Measurements from ENCODE around the gene SLC13A4. TPM values are rescaled to one million over a fixed set of nuclear protein-coding genes. Genes with fewer than 3 reads are reported as not detected.

Gene SLC13A4
- total and polyA plus RNA-seq, 2 of the 4 experiments (the other 2 are of a cell fraction) = 0.10 TPM; not detected in 1

DNA sequence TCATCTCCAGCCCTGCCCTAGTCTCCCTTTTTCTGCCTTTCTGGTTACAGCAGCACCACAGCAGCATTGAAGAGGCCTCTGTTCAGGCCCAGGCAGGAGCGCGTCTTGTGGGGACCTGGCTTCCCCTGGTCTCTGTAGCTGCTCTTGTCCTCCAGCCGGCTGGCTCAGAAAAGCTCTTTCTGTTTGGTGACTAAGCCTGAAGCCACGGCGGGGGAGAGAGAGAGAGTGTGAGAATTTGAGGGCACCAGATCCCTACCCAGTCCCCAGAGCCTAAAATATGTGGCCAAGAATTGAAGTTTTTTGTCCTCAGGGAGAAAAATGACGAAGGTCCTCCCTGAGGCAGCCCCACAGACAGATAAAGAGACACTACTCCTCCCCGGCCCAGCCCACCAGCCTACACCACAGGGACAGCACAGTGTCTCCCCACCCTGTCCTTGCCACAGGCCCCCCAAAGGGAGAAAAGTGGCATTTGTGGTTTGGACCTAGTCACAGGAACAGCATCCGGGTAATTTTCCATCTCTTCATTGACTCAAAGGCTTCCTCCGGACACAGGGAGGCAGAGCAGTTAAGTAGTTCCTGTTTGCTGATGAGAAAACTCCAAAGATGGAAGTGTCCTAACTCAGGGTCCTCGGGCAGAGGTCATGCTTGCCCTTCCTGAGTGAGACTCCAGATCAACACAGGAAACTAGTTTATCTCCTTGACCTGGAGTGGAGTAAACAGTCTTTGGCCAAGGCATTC is 33.9 kb upstream of the SLC13A4 start:
- Histone ChIP-seq H4K8ac (ENCODE audit: low read depth in 2 of 2, low read length in 2 of 2) (peak overlapping the region; percentile 68 to 92), H4K91ac (ENCODE audit: insufficient read depth, low read depth, low read length) (peak overlapping the region; percentile 92), H3K9ac (ENCODE audit: low read depth, low read length) (peak overlapping the region; percentile 38; the same call in 1 of the 2 replicates), H3K14ac (replicated peaks; ENCODE audit: low read depth, low read length) (peak overlapping the region; percentile 97), H2AK5ac (ENCODE audit: low read depth, low read length) (peak overlapping the region; percentile 85), H3K27me3 (ENCODE audit: control insufficient read depth, insufficient read depth, low read length) (no peaks in the 10 kb centered on the region), H2BK5ac (ENCODE audit: low read depth, low read length, poor library complexity, severe bottlenecking) (peak overlapping the region; percentile 85), H3K4ac (ENCODE audit: low read depth, low read length) (peak overlapping the region; percentile 97), H3K4me2 (ENCODE audit: low read depth, low read length) (0 out of 2 replicates have a peak overlapping the region, but pooled peaks have one; percentile 12), H2AFZ (replicated peaks; ENCODE audit: low read length, poor library complexity) (peak overlapping the region; percentile 93), H3K23ac (ENCODE audit: low read depth, low read length) (peak overlapping the region; percentile 89), H3K56ac (ENCODE audit: extremely low read depth, insufficient read depth, low read length) (no peak overlapping the region), H3K9me3 (ENCODE audit: control insufficient read depth, insufficient read depth, low read length) (no peaks in the 10 kb centered on the region), H4K5ac (ENCODE audit: low read depth, low read length) (peak overlapping the region; percentile 87), H3K9me1 (ENCODE audit: insufficient read depth, low read length) (peaks cover 14% of the 10 kb centered on the region), H4K20me1 (ENCODE audit: insufficient read depth, low read length) (no peaks in the 10 kb centered on the region), H2BK20ac (ENCODE audit: low read depth, low read length) (peak overlapping the region; percentile 92), H3K36me3 (ENCODE audit: control insufficient read depth, insufficient read depth, low read length) (no peaks in the 10 kb centered on the region), H2BK15ac (ENCODE audit: low read depth, low read length) (peak overlapping the region; percentile 88; the same call in 2 of the 3 replicates), H2AK9ac (replicated peaks; ENCODE audit: low read depth, low read length, poor library complexity) (peak overlapping the region; percentile 74), H3K79me1 (ENCODE audit: low read depth in 1 of 2, low read length in 2 of 2) (no peaks in the 10 kb centered on the region), H3K4me1 (ENCODE audit: control insufficient read depth, insufficient read depth, low read length) (peaks cover 17% of the 10 kb centered on the region), H3K27ac (ENCODE audit: insufficient read depth, low read length) (peak overlapping the region; percentile 3), H2BK120ac (ENCODE audit: low read depth, low read length) (peak overlapping the region; percentile 91), H3K18ac (ENCODE audit: low read depth, low read length) (peak overlapping the region; percentile 90), H3K4me3 (ENCODE audit: insufficient read depth, low read depth, low read length) (no peak overlapping the region)
- DNase-seq (peak; percentile 59), ATAC-seq (ENCODE audit: low read depth) (peak; percentile 63)
- ChIA-PET CTCF (no interaction called here), POLR2A (ENCODE audit: unreplicated experiment) (no interaction called here)
- BruUV-seq (replicated peaks) = no TSS peak
- intact Hi-C loops (cut with micrococcal nuclease) = no loop called here
- 80% methylated on average over 1 of the region's 10 CpGs; no CpG with 5 or more reads in 1 of the 2 experiments for WGBS, 2 experiments (ENCODE audit: extremely low coverage in 2 of 2, insufficient read length in 1 of 2)
- dilution Hi-C loops (cut with HindIII; ENCODE audit: low sequenced_read_pairs, unreplicated experiment) = no loop called here
- in situ Hi-C loops (cut with MboI; ENCODE audit: low sequenced_read_pairs) = no loop called here
- TF ChIP-seq CHD1 (IDR thresholded peaks at IDR 0.05; ENCODE audit: low read depth, low read length) (no peak), MAZ (IDR thresholded peaks at IDR 0.05; ENCODE audit: borderline replicate concordance, low read depth, low read length) (no peak), RAD21 (IDR thresholded peaks at IDR 0.05; ENCODE audit: low read length) (no peak), MXI1 (IDR thresholded peaks at IDR 0.05; ENCODE audit: borderline replicate concordance, low read depth, low read length) (no peak), CEBPB (IDR thresholded peaks at IDR 0.05; ENCODE audit: low read depth, low read length) (no peak), MAFK (IDR thresholded peaks at IDR 0.05; ENCODE audit: low read depth, low read length) (no peak), BHLHE40 (IDR thresholded peaks at IDR 0.05; ENCODE audit: low read depth, low read length) (no peak), NFE2L2 (IDR thresholded peaks at IDR 0.05; ENCODE audit: low read depth, low read length) (no peak), FOS (IDR thresholded peaks at IDR 0.05; ENCODE audit: low read depth, low read length) (no peak), RFX5 (IDR thresholded peaks at IDR 0.05; ENCODE audit: low read depth, low read length) (no peak), USF2 (IDR thresholded peaks at IDR 0.05; ENCODE audit: low read depth, low read length) (no peak), POLR2A (IDR thresholded peaks at IDR 0.05; ENCODE audit: low read depth, low read length) (no peak), RCOR1 (IDR thresholded peaks at IDR 0.05; ENCODE audit: insufficient replicate concordance, low read length) (no peak)
- TF ChIP-seq, protein P1, sequence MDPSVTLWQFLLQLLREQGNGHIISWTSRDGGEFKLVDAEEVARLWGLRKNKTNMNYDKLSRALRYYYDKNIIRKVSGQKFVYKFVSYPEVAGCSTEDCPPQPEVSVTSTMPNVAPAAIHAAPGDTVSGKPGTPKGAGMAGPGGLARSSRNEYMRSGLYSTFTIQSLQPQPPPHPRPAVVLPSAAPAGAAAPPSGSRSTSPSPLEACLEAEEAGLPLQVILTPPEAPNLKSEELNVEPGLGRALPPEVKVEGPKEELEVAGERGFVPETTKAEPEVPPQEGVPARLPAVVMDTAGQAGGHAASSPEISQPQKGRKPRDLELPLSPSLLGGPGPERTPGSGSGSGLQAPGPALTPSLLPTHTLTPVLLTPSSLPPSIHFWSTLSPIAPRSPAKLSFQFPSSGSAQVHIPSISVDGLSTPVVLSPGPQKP (IDR thresholded peaks at IDR 0.05; ENCODE audit: borderline replicate concordance, low read depth, low read length) = no peak
- TF ChIP-seq, protein P2, sequence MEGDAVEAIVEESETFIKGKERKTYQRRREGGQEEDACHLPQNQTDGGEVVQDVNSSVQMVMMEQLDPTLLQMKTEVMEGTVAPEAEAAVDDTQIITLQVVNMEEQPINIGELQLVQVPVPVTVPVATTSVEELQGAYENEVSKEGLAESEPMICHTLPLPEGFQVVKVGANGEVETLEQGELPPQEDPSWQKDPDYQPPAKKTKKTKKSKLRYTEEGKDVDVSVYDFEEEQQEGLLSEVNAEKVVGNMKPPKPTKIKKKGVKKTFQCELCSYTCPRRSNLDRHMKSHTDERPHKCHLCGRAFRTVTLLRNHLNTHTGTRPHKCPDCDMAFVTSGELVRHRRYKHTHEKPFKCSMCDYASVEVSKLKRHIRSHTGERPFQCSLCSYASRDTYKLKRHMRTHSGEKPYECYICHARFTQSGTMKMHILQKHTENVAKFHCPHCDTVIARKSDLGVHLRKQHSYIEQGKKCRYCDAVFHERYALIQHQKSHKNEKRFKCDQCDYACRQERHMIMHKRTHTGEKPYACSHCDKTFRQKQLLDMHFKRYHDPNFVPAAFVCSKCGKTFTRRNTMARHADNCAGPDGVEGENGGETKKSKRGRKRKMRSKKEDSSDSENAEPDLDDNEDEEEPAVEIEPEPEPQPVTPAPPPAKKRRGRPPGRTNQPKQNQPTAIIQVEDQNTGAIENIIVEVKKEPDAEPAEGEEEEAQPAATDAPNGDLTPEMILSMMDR (conservative IDR thresholded peaks at IDR 0.05; ENCODE audit: low read depth, low read length) = no peak

All from IMR-90 (cell line).